IMR-90 (cell line): ENCODE results near the gene ASTN2. TPM values are rescaled to one million over a fixed set of nuclear protein-coding genes. Genes with fewer than 3 reads are reported as not detected.

Source experiments
- ATAC-seq: fragments of 200-7000 bp; cut with Tn5 transposase; 2 replicates; pipeline ENCODE4 v1.9.1; 2020; ENCODE audit warnings: low read depth, mild to moderate bottlenecking, moderate library complexity
- BruUV-seq: library from RNA; stranded (reverse); fragments of 400-500 nt; replicated peaks from 2 replicates; lab custom pipeline; 2021; lab: Mats Ljungman, UMichigan
- CTCF ChIA-PET: fragments of 300-600 bp; formaldehyde crosslinking; extraction: SDS; loops from one replicate; lab custom pipeline; 2021; ENCODE audit warnings: antibody characterized with exemption; lab: Yijun Ruan, JAX
- POLR2A ChIA-PET: fragments of 300-600 bp; sonication (Branson Sonifier 250); formaldehyde crosslinking; loops from one replicate; lab custom pipeline; 2022; ENCODE audit warnings: antibody characterized with exemption; ENCODE audit not compliant: unreplicated experiment; lab: Charles Lee
- DNase-seq: peaks from one replicate; pipeline ENCODE4 v3.0.0; 2013
- H2AFZ ChIP-seq: replicated peaks from 2 replicates; pipeline ENCODE3; 2013; ENCODE audit warnings: low read length, mild to moderate bottlenecking; ENCODE audit not compliant: poor library complexity
- H2AK5ac ChIP-seq: 2 replicates; pipeline ENCODE4 v1.6.1; 2013; ENCODE audit warnings: low read depth, low read length, inconsistent platforms
- H2AK9ac ChIP-seq: replicated peaks from 2 replicates; pipeline ENCODE3; 2013; ENCODE audit warnings: mild to moderate bottlenecking, low read depth, low read length, moderate library complexity; ENCODE audit not compliant: poor library complexity
- H2BK120ac ChIP-seq: 2 replicates; pipeline ENCODE4 v1.6.1; 2013; ENCODE audit warnings: low read depth, low read length, inconsistent platforms
- H2BK15ac ChIP-seq: 3 replicates; pipeline ENCODE4 v1.6.1; 2013; ENCODE audit warnings: low read depth, low read length, inconsistent platforms
- H2BK20ac ChIP-seq: 2 replicates; pipeline ENCODE4 v1.6.1; 2013; ENCODE audit warnings: low read depth, mild to moderate bottlenecking, inconsistent platforms, low read length, moderate library complexity
- H2BK5ac ChIP-seq: 2 replicates; pipeline ENCODE4 v1.6.1; 2013; ENCODE audit warnings: mild to moderate bottlenecking, low read depth, low read length, inconsistent platforms; ENCODE audit not compliant: poor library complexity, severe bottlenecking
- H3K14ac ChIP-seq: replicated peaks from 2 replicates; pipeline ENCODE4 v1.6.1; 2013; ENCODE audit warnings: low read depth, low read length, inconsistent platforms
- H3K18ac ChIP-seq: 2 replicates; pipeline ENCODE4 v1.6.1; 2013; ENCODE audit warnings: low read depth, low read length, control low read depth
- H3K23ac ChIP-seq: 2 replicates; pipeline ENCODE4 v1.6.1; 2013; ENCODE audit warnings: low read depth, low read length, inconsistent platforms
- H3K27ac ChIP-seq: 2 replicates; pipeline ENCODE4 v1.5.1; 2013; ENCODE audit warnings: mild to moderate bottlenecking, control low read depth, low read length; ENCODE audit not compliant: insufficient read depth
- H3K27me3 ChIP-seq: 2 replicates; pipeline ENCODE4 v1.6.1; 2013; ENCODE audit warnings: low read length; ENCODE audit not compliant: control insufficient read depth, insufficient read depth
- H3K36me3 ChIP-seq: 2 replicates; pipeline ENCODE4 v1.6.1; 2013; ENCODE audit warnings: low read length, mixed read lengths; ENCODE audit not compliant: control insufficient read depth, insufficient read depth
- H3K4ac ChIP-seq: 2 replicates; pipeline ENCODE4 v1.6.1; 2013; ENCODE audit warnings: low read depth, low read length, inconsistent platforms
- H3K4me1 ChIP-seq: 2 replicates; pipeline ENCODE4 v1.6.1; 2013; ENCODE audit warnings: low read length, mixed read lengths; ENCODE audit not compliant: control insufficient read depth, insufficient read depth
- H3K4me2 ChIP-seq: 2 replicates; pipeline ENCODE4 v1.6.1; 2013; ENCODE audit warnings: low read depth, mild to moderate bottlenecking, control low read depth, low read length, moderate library complexity
- H3K4me3 ChIP-seq: 2 replicates; pipeline ENCODE4 v1.5.1; 2013; ENCODE audit warnings: low read depth, mild to moderate bottlenecking, control low read depth, low read length, moderate library complexity; ENCODE audit not compliant: insufficient read depth
- H3K56ac ChIP-seq: 2 replicates; pipeline ENCODE4 v1.6.1; 2013; ENCODE audit warnings: low read length, inconsistent platforms; ENCODE audit not compliant: insufficient read depth; ENCODE audit errors: extremely low read depth
- H3K79me1 ChIP-seq, 2 experiments: 2 replicates each; pipeline ENCODE4 v1.6.1; 2013; ENCODE audit warnings: low read length in 2 of 2, inconsistent platforms in 1 of 2, low read depth in 1 of 2
- H3K9ac ChIP-seq: 2 replicates; pipeline ENCODE4 v1.6.1; 2013; ENCODE audit warnings: low read depth, low read length, control low read depth
- H3K9me1 ChIP-seq: 2 replicates; pipeline ENCODE4 v1.6.1; 2013; ENCODE audit warnings: low read length, inconsistent platforms; ENCODE audit not compliant: insufficient read depth
- H3K9me3 ChIP-seq: 2 replicates; pipeline ENCODE4 v1.6.1; 2013; ENCODE audit warnings: low read length; ENCODE audit not compliant: control insufficient read depth, insufficient read depth
- H4K20me1 ChIP-seq: 2 replicates; pipeline ENCODE4 v1.6.1; 2013; ENCODE audit warnings: low read length, inconsistent platforms; ENCODE audit not compliant: insufficient read depth
- H4K5ac ChIP-seq: 2 replicates; pipeline ENCODE4 v1.6.1; 2013; ENCODE audit warnings: mild to moderate bottlenecking, low read depth, low read length, control low read depth
- H4K8ac ChIP-seq, 2 experiments: 2 replicates each; pipeline ENCODE4 v1.6.1; 2013; ENCODE audit warnings: low read depth in 2 of 2, low read length in 2 of 2, control low read depth in 1 of 2, inconsistent platforms in 1 of 2
- H4K91ac ChIP-seq: 2 replicates; pipeline ENCODE4 v1.6.1; 2013; ENCODE audit warnings: low read depth, low read length, inconsistent platforms; ENCODE audit not compliant: insufficient read depth
- CTCF ChIP-seq: conservative IDR thresholded peaks from 2 replicates; pipeline ENCODE4 v1.5.1; 2012; ENCODE audit warnings: mild to moderate bottlenecking, low read depth, low read length, improper control_type of control experiment
- ELK1 ChIP-seq: fragments of 150-350 bp; IDR thresholded peaks from 2 replicates; pipeline ENCODE4 v1.6.1; 2016; ENCODE audit warnings: low read depth, mild to moderate bottlenecking, low read length, moderate library complexity, borderline replicate concordance
- FOS ChIP-seq: fragments of 150-350 bp; IDR thresholded peaks from 2 replicates; pipeline ENCODE4 v1.6.1; 2016; ENCODE audit warnings: low read depth, low read length
- MAZ ChIP-seq: IDR thresholded peaks from 2 replicates; pipeline ENCODE4 v1.6.1; 2012; ENCODE audit warnings: low read depth, mild to moderate bottlenecking, low read length, improper control_type of control experiment, moderate library complexity, borderline replicate concordance
- MXI1 ChIP-seq: IDR thresholded peaks from 2 replicates; pipeline ENCODE4 v1.6.1; 2012; ENCODE audit warnings: low read depth, mild to moderate bottlenecking, low read length, moderate library complexity, borderline replicate concordance
- POLR2A ChIP-seq: IDR thresholded peaks from 2 replicates; pipeline ENCODE4 v1.6.1; 2012; ENCODE audit warnings: mild to moderate bottlenecking, low read depth, low read length
- RAD21 ChIP-seq: IDR thresholded peaks from 2 replicates; pipeline ENCODE4 v1.6.1; 2012; ENCODE audit warnings: low read length, improper control_type of control experiment
- RCOR1 ChIP-seq: IDR thresholded peaks from 2 replicates; pipeline ENCODE4 v1.6.1; 2012; ENCODE audit warnings: mild to moderate bottlenecking, low read length, improper control_type of control experiment; ENCODE audit not compliant: insufficient replicate concordance
- USF2 ChIP-seq: fragments of 150-350 bp; IDR thresholded peaks from 2 replicates; pipeline ENCODE4 v1.6.1; 2017; ENCODE audit warnings: mild to moderate bottlenecking, antibody characterized with exemption, low read length, low read depth
- WGBS, 2 experiments: methylation state at CpG; one replicate each; pipeline versions ENCODE4 v1.1.5 to v1.1.7; 2013; ENCODE audit warnings: missing lambda C conversion rate in 2 of 2; ENCODE audit not compliant: insufficient read length in 1 of 2; ENCODE audit errors: extremely low coverage in 2 of 2; 5-methylcytosine and 5-hydroxymethylcytosine counted together
- dilution Hi-C: fragments of 300-500 bp; cut with HindIII; formaldehyde crosslinking; loops from one replicate; pipeline ENCODE4 v1.14.3; 2018; ENCODE audit warnings: low sequenced_read_pairs; ENCODE audit not compliant: unreplicated experiment
- in situ Hi-C: fragments of 300-500 bp; cut with MboI; formaldehyde crosslinking; loops from 3 replicates; pipeline ENCODE4 v1.14.3; 2019; ENCODE audit warnings: low sequenced_read_pairs, inconsistent platforms, mixed read lengths
- intact Hi-C: fragments of 100-400 bp; cut with micrococcal nuclease; formaldehyde crosslinking; loops from 2 replicates; pipeline ENCODE4 v1.10.0; 2022
- polyA plus RNA-seq, 3 experiments: library from polyadenylated mRNA; depleted of rRNA; stranded (reverse); fragments of >200 nt; gene quantifications; 2 replicates each; pipeline ENCODE4 v1.2.3, GENCODE V29; 2012; ENCODE audit warnings: low replicate concordance in 1 of 3
- total RNA-seq: library from RNA; depleted of rRNA; stranded (reverse); fragments of >200 nt; gene quantifications from 2 replicates; pipeline ENCODE4 v1.2.3, GENCODE V29; 2012

The ASTN2 gene
- total and polyA plus RNA-seq, 2 of the 4 experiments (the other 2 are of a cell fraction) = 3.8 to 6.8 TPM

GRCh38 chr9:116654059-116654355 is 760.9 kb downstream of the ASTN2 start:
- Histone ChIP-seq H2BK5ac (no peak overlapping the region), H4K20me1 (no peaks in the 10 kb centered on the region), H3K27ac (no peak overlapping the region), H3K14ac (no peak overlapping the region), H3K4me2 (no peak overlapping the region), H3K27me3 (no peaks in the 10 kb centered on the region), H3K9me3 (no peaks in the 10 kb centered on the region), H2BK120ac (no peak overlapping the region), H2BK20ac (no peak overlapping the region), H3K4me3 (no peak overlapping the region), H3K9me1 (no peaks in the 10 kb centered on the region), H3K36me3 (no peaks in the 10 kb centered on the region), H2AK9ac (no peak overlapping the region), H2AFZ (no peak overlapping the region), H3K4me1 (peaks cover 6% of the 10 kb centered on the region), H4K8ac (no peak overlapping the region), H2BK15ac (no peak overlapping the region), H3K23ac (no peak overlapping the region), H3K18ac (no peak overlapping the region), H3K79me1 (no peaks in the 10 kb centered on the region), H4K5ac (no peak overlapping the region), H3K9ac (no peak overlapping the region), H2AK5ac (no peak overlapping the region), H3K56ac (no peak overlapping the region), H3K4ac (no peak overlapping the region), H4K91ac (no peak overlapping the region)
- ChIA-PET CTCF (no interaction called here), POLR2A (no interaction called here)
- dilution Hi-C loops (no loop called here), intact Hi-C loops (loop anchor here (10.0 kb wide), 1 partner anchor 249 kb away; no protein-coding TSS in a partner anchor), in situ Hi-C loops (loop anchor here (10.0 kb wide), 1 partner anchor 1059 kb away; no protein-coding TSS in a partner anchor)
- TF ChIP-seq CTCF (no peak), RCOR1 (no peak), ELK1 (no peak), FOS (no peak), MAZ (no peak), RAD21 (no peak), MXI1 (no peak), POLR2A (no peak), USF2 (no peak)
- BruUV-seq = no TSS peak
- no CpG with 5 or more reads among the region's 3 CpGs for WGBS, 2 experiments
- no peak for DNase-seq
- ATAC-seq = no peak
